Astrocyte of the hippocampus (primary cell): ENCODE data around the gene RBMS1.
A peak's percentile ranks its signal among the peaks of the same experiment; 100 is the strongest.

Experiments used
- DNase-seq: peaks from one replicate; pipeline ENCODE4 v3.0.0; 2011; ENCODE audit warnings: low read depth, low spot score

The RBMS1 gene

DNA sequence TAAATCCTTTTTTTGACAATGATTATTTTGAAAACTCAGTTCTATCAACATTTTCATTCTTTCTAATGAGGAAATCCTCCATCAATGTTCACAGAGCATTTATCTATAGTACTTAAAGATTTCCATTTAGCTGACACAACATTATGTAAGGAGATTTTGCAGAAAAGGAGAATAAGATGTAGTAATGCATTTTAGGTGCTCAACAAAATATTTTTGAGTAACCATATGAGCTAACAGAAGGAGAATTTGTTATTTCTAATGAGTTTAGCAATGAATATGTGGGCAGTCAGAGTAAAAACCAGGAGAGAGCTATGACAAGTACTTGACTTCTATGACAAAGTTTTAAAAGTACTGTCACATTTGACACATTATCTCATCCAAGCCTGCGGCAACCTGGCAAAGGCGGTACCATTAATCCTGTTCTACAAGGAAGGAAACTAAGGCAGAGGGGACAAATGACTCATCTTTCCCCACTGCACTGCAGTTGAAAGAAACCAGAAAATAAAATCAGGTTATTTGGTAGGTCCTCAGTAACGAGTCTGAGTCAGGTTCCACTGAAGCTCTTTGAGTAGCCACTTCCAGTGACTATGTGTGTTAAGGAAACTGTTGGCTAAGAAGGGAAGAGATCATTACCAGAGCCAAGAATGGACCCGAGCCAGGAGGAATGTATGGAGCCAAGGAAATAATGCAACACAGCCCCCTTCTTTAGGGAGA is 159.4 kb downstream of the RBMS1 start:
- no peak for DNase-seq

DNA sequence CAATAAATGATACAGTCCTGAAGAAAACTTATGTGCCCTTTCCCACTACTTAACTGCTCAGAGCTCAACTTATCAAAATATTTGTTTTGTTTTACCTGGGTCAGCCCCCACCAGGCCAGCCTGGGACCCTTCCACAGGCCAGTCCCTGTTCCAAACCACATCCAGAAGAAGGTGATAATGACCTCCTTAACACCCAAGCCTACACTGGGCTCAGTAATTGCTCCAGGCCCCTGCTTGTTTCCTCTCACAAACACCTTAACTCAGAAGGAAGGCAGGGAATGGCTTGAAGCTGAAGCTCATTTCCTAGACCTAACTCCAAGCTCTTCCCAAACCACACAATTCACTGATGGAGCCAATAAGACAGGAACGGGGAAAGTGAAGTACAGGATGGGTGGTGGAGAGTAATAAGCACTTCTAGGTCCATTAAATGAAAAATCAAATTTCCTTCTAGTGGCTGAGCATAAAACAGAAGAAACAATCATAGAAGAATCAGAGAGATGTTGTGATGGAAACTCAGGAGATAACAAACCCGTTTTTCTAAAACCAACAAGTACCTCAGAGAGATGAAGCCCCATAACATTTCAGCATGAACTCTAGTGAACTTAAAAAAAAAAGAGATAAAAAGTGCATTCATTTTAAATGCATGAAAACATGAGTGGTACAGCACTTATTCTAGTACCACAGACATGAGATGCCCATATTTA is 160.1 kb downstream of the RBMS1 start:
- no peak for DNase-seq

DNA sequence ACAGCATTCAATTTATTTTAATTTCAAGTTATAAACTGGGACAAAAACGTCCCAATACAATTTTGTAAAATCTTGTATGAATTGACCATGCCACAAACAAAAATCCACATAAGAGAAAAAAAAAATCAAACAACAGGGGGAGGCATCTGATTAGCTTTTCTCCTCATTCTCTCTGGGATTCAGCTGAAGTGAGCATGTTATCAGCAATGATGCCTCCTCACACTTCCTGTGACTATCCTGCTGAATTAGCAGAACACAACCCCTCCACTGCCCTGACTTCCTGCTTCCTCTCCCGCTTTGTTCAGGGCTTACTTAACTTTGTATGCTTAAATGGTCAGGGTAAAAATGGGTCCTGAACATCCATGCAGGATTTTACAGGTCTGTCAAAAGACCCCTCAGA is 161.3 kb downstream of the RBMS1 start:
- no peak for DNase-seq

DNA sequence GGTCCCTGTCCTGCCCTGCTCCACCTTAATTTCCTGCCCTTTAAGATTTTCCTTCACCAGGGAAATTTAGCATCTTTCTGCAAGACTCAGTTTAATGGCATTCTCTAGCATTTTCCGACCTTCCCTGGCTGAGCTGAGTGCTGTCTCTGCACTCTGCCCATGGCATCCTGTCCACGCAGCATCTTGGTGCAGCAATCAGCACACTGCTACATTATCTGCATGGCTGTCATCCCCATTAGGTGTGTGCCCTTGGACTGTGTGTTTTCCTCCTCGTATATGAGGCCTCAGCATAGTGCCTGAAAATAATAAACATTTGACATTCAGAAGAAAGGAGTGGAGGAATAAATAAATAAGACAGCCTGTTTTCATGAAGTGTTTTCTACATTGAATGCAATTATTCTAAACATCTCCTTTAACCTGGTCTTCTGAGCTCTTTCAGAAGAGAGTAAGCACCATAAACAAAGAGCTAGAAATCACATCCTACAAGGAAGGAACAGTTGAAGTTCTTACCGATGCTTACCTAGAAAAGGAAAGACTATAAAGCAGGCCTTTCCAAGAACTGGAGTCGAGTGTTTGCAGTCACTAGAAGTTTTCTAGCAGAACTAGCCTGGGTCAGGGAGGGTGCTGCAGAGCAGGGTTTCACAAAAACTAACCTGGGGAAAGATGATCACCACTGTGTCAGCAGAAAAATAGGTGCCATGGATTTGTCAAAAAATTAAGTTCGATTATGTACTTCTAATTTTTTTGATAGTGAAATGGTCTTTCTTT is 162.2 kb downstream of the RBMS1 start:
- no peak for DNase-seq

DNA sequence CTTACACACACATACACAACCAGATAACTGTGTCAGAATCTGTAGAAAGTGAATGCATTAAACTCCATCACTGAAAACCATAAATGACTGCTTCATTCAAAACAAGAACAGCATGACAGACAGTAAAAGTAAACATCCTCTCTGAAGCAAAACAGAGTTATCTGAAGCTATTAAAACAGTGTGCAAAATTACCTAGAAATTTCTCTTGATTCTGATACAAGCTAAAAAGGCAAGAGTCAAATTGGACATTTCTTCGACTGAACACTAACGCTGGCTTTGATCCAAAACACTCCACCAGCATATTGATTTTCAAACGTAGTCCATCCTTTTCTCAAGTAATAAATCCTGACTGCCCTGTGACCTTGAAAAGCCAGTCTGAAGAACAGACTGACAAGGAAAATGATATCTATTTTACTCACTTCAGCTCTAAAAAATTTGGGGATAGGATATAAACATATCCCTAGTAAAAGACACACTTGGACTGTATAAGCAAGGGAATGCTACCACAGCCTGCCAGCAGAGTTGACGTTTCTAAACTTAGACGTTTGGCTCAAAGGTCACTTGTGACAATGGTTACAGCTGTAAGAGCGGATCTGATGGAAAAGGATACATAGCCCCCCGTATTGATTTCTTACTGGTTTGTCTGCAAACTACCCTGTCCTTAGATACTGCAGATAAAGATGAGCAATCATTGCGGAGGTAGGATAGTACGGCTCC is 164.6 kb downstream of the RBMS1 start:
- DNase-seq, result no peak

DNA sequence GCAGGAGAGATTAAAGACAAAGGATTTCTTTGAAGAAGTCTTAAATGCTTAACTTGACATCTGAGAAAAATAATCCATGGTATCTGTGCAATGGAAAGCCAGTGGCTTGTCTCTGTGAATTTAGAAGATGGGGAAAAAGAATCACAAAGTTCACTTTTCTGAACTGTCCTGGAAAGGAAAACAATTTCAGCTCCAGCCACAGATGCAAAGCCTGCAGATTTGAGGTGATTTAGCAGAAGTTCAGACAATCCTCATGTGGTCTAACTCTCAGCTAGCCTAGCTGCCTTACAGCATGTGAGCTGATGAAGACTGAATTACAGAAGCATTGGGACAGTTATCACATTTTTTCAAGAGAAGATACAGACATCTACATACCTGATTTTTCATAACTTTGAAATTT is 166.8 kb downstream of the RBMS1 start:
- no peak for DNase-seq

DNA sequence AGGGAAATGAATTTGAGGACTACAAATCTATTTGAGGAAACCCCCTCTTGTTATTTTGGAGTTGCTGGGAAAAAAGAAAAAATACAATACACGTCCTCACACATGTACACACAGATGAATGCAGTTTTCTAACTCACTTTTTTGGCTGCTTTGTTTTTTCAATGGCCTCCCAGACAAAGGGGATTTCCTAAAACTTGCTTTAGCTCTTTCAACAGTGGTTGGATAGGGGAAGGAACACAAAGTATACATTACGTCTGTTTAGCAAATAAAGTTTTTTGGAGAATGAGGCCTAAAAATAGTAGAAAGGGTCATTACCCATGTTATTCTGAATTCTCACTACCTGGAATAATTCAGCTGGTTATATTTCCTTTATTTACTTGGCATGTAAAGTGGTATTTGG is 168.2 kb downstream of the RBMS1 start:
- no peak for DNase-seq

DNA sequence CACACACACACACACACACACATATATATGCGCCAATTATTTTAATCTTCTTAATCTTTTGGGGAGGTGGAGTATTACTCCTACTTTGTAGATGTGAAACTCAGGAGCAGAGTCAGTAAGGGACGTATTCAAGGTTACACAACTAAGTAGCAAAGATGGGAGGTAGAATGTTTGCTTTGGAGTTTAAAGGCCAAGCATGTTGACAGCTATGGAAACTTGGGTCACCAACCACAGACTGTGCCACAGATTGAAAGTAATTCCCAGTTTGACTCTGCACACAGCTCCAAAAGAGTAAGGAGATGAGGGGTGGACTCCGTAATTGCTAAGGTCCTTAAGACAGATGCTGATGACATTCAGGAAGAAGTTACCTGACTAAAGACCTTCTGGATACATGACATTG is 168.7 kb downstream of the RBMS1 start:
- no peak for DNase-seq

DNA sequence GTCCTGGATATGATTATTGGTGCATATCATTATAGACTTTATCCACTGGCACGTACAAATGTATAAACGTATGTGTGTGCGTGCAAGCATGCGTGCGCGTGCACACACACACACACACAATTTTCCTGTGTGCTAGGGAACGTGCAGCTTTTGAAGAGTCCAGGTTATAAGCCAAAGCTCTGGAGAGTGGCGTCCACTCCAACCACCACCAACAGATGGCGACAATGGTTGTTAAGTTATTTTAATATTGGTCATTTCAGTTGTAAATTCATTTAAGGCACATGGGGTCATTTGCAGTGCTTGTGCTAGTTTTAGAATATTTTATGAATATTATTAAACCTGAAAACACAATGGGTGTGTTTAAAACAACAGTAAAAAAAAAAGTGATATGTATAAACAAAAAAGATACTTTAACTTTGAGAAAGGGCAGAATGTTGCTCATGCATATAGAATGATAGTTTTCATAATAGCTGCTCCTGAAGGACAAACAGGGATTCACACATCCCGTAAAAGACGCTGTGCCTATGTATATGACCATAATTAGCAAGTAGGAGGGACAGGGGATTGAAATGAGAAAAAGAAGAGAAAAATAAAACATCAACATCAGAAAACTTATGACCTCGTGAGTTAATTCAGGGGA is 169.3 kb downstream of the RBMS1 start:
- DNase-seq, result peak; percentile 68

DNA sequence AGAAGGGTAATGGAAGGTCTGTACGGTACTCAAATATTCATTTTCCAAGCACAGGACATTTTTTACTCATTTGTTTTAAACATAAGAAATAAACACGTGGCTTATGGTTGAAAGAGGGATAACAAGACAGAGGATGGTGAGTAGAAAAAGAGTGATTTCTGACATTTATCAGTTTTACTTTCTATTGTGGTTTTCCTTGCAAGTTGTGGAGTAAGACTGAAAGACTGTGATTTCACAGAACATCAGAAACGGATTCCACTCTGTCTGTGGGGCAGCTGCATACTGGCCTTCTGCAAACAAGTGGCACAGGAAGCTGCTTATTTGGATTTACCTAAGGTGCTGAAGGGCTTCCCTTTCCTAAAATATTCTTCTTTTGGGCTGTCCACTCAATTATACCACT is 171.3 kb downstream of the RBMS1 start:
- DNase-seq, result no peak

DNA sequence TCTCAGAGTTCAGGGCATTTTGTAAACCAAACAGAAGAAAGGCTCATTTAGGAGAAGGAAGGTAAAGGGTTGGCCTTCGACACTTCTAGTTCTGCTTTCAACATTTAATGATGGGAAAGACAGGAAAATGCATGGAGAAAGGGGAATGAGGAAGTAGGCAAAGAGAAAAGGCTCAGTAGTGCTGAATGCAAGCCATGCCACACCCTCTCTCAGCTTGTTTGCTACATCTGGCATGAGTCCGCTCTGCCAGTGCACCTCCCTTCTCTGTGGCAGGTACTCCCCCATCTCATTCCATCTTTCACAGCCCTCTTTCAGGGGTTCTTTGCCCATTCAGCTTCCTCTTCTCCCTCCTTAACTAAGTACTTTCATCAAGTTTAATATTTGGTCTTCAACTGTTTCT is 172.6 kb downstream of the RBMS1 start:
- no peak for DNase-seq

DNA sequence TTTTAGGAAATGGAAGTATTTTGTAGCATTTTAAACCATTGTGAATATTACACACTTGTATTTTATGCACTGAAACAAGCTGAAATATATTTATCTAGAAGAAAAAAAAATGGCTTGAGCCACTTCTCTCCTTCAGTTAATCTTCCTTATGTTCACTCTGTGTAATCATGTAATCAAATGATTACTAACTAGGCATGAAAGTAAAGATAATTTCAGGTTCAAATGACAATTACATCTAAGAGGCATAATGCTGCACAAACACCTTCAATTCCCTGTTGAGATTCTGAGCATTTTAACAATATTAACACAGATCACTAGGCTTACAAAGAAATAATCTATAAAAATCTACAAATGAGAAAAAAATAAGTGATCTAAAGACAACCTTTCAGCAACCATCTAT is 173.9 kb downstream of the RBMS1 start:
- DNase-seq, result no peak

DNA sequence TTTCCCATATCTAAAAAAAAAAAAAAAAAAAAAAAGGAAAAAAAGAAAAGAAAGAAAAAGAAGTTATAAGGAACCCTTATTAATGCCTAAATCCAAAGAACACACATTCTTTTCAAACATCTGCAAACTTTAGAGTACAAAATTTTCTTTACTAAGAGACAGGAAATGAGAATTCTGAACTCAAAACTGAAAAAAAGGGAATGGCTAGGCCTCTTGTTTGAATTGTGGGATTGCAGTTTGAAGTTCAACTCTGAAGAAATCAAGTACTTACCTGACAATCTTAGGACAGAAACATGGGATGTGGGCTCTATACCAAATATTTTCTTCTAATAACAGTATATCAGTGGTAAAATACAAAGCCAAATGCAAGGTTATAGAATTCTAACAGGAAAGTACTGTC is 175.4 kb downstream of the RBMS1 start:
- no peak for DNase-seq

DNA sequence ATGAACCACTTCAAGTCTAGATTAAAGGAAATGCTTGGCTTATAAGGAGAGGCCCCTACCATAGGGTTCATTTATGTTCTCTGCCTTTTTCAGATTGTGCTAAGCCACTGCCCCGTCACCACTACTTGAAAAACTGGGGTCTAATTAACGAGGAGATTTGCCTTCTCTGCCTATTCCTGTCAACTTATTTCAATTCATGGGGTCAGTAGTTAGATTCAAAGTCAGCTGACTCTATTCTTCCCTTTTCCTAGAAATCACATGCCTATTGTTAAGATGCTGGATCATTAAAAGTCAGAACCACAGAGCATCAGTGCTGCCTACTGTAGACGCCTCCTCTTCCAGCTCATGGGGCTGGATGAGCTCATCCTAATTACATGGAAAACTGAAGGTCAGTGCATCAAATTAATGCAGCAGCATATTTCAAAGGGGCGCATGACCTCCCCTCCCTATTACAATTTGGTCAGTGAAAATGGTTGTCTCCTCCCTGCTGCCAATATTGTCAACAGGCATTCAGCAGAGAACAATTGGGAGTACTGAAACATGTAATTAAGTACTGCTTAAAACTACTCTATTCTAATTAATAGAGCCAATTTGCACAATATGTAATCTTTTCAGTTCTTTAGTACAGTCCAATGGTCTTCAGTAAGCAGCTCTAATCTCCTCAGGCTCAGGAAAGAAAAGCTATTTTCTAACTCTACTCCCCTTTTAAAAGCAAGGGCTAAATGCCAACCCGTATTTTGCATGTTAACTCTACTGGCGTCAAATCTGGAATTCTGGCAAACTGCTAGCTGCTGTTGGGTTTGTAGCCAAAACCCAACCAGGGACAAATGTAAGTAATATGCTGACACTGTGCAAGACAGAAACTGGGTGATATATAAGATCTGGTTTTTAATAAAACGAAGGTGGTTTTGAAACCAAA is 176.2 kb downstream of the RBMS1 start:
- DNase-seq, result peak; percentile 91

DNA sequence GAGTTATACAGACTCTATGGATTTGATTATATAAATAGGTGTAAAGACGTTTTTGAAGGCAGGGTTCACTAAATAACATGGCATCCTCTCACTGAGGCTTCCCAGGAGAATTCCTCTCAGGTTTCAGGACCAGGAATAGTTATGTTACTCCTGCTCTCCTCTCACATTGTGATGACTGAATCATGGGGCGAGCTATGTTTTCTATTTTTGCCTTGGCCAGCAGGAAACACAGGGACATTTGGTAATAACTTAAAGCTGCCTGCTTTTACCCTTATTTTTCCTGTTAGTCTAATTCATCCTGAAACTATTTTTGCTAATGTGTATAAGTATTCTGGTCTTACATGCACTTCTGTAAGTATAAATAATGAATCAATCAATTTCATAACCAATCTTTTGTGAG is 178.3 kb downstream of the RBMS1 start:
- peak; percentile 34 for DNase-seq

DNA sequence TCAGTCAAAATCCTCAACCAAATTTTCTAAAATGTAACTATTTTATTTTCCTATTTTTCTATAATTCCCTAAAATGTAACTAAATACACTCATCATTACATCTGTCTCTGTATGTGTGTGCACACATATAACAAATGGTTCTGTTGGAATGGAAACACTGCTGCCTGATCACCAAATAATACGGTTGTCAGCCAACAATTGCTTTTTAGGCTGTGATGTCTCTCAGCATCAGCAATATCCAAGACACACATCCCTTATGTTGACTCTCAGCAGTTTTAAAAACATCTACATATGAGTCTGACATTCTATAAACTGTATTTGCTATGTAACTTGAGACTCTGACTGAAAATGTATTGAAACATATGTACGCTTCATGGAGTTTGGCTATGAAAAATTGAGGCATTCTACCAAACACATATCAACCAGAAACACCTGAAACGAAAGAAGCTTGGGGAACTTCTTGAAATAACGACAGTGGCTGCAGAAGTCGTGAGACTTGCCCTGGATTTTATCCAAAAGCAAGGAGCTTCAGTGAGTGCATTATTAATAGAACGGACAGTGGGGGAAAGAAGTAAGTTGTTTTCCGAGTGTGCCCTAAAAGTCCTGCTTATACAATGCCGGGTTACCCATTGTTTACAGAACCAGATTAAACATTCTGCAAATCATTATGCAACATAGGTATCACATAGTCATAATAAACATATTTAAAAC is 183.3 kb downstream of the RBMS1 start:
- no peak for DNase-seq

DNA sequence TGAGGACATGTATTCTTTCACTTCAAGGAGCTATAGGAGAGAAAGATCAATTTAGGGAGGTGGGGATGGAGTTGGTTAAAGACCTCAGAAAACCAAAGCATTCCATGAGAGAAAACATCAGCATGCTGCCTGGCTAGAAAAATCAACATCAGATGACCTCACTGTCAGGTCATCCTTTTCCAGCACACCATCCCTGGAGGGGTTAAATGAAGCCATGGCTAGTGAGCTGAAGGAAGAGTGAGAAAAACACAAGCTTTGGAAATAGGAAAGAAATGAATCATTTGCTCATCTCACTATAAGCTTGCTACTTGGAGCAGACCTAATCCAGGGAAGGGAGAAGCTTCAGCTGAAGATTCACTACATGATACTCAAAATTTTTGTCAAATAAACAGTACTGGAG is 184.0 kb downstream of the RBMS1 start:
- DNase-seq, result no peak

DNA sequence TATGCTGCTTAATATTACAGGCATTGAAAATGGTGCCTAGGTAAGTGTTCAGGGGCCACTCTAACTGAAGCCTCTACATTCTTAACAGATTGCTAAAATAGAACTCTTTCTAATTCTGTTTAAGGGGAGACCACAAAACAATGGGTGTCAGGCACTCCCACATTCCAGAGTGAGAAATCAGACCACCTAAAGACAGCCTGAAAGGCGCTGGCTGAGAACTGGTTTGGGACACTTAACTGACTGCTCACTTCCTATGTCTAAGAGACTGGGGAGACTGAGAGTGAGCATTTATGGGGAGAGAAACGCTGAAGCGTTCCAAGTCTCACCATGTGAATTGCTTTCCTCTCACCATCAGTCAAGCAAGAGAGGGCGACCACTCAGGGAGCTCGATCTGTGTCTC is 184.7 kb downstream of the RBMS1 start:
- peak; percentile 88 for DNase-seq

DNA sequence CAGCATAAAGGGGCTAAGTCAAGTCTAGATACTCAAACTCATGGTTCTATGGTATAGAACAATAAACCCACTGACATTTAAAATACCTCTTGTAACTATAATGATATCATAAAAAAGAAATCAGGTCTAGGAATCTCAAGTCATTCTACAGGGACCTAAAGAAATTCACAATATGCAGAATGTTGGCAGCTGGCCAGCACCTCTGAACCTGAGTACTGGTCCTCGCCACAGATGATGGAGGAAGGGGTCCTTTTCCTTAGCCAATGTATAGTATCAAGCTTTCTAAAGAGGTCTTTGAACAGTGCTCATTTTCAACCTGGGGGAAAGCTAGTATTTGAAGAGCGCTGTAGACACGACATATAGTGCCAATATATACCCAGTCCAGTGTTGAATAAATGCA is 185.1 kb downstream of the RBMS1 start:
- DNase-seq, result peak; percentile 41

DNA sequence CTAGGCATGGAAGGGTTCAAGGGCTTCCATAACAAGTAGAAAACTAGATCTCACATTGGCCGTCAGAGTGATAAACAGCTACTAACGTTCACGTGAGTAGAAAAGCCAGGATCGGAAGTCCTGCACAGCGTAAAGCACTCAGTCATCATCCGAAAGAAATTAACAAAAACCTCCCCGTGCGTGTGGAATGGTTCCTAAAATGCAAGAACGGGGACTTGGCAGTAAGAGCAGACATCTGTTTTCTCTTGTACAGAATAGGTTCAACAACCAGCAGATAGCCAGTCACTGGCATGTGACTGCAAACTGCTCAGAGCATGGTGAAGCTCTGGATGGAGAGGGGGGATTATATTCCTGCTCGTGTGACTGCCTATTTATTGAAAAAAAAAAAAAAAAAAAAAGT is 186.6 kb downstream of the RBMS1 start:
- no peak for DNase-seq
